ENCODE measurements around the gene LRRTM2.
"Not testable (repeated sequence)": the region's sequence is repeated elsewhere in the genome, so short reads cannot be mapped to it uniquely, and the experiment has no call there.

LRRTM2 gene

GRCh38 chr5:138874771-138875551, at the start of gene LRRTM2:
Gene LRRTM2 (minus strand): TSS chr5:138875335. CDS start chr5:138874911, 424 bp downstream.
- peaks cover 20% of the 10 kb centered on the region for H3K27me3 Mint-ChIP-seq
- H3K27ac Mint-ChIP-seq, result no peak within 1 kb of the TSS
- H3K4me1 Mint-ChIP-seq, result peaks cover 12% of the 10 kb centered on the region
- H3K36me3 Mint-ChIP-seq, result no peaks in the 10 kb centered on the region
- no peaks in the 10 kb centered on the region for H3K9me3 Mint-ChIP-seq
- H3K4me3 Mint-ChIP-seq, result no peak within 1 kb of the TSS

GRCh38 chr5:138922494-138922893, 47.4 kb upstream of the LRRTM2 start:
- Mint-ChIP-seq H3K27ac (no peak overlapping the region), H3K4me1 (no peaks in the 10 kb centered on the region), H3K36me3 (peaks cover 1% of the 10 kb centered on the region), H3K4me3 (no peak overlapping the region), H3K27me3 (peaks cover 4% of the 10 kb centered on the region), H3K9me3 (no peaks in the 10 kb centered on the region)

- not testable (repeated sequence) for H3K27ac Mint-ChIP-seq, H3K9me3 Mint-ChIP-seq, H3K36me3 Mint-ChIP-seq, H3K27me3 Mint-ChIP-seq, H3K4me1 Mint-ChIP-seq, H3K4me3 Mint-ChIP-seq
Measured at GRCh38 chr5:138921362-138921761, 46.2 kb upstream of the LRRTM2 start.

- no peak overlapping the region for H3K4me3 Mint-ChIP-seq
- H3K9me3 Mint-ChIP-seq, result no peaks in the 10 kb centered on the region
- H3K36me3 Mint-ChIP-seq, result no peaks in the 10 kb centered on the region
- no peaks in the 10 kb centered on the region for H3K4me1 Mint-ChIP-seq
- H3K27ac Mint-ChIP-seq, result no peak overlapping the region
- peaks cover 4% of the 10 kb centered on the region for H3K27me3 Mint-ChIP-seq
Measured at GRCh38 chr5:138920181-138920580, 45.0 kb upstream of the LRRTM2 start.

- Mint-ChIP-seq H3K4me1 (no peaks in the 10 kb centered on the region), H3K36me3 (no peaks in the 10 kb centered on the region), H3K9me3 (no peaks in the 10 kb centered on the region), H3K27me3 (peaks cover 4% of the 10 kb centered on the region), H3K4me3 (no peak overlapping the region), H3K27ac (no peak overlapping the region)
Measured at GRCh38 chr5:138918686-138919085, 43.6 kb upstream of the LRRTM2 start.

GRCh38 chr5:138914338-138914737, 39.2 kb upstream of the LRRTM2 start:
- Mint-ChIP-seq H3K4me3 (no peak overlapping the region), H3K9me3 (no peaks in the 10 kb centered on the region), H3K27ac (no peak overlapping the region), H3K27me3 (peaks cover 2% of the 10 kb centered on the region), H3K4me1 (no peaks in the 10 kb centered on the region), H3K36me3 (no peaks in the 10 kb centered on the region)

GRCh38 chr5:138913773-138914172, 38.6 kb upstream of the LRRTM2 start:
- no peaks in the 10 kb centered on the region for H3K4me1 Mint-ChIP-seq
- no peak overlapping the region for H3K27ac Mint-ChIP-seq
- H3K9me3 Mint-ChIP-seq, result no peaks in the 10 kb centered on the region
- no peak overlapping the region for H3K4me3 Mint-ChIP-seq
- no peaks in the 10 kb centered on the region for H3K36me3 Mint-ChIP-seq
- peaks cover 2% of the 10 kb centered on the region for H3K27me3 Mint-ChIP-seq

- H3K9me3 Mint-ChIP-seq, result no peaks in the 10 kb centered on the region
- H3K4me3 Mint-ChIP-seq, result no peak overlapping the region
- H3K4me1 Mint-ChIP-seq, result no peaks in the 10 kb centered on the region
- H3K27ac Mint-ChIP-seq, result no peak overlapping the region
- no peaks in the 10 kb centered on the region for H3K36me3 Mint-ChIP-seq
- peaks cover 2% of the 10 kb centered on the region for H3K27me3 Mint-ChIP-seq
Measured at GRCh38 chr5:138912093-138912492, 37.0 kb upstream of the LRRTM2 start.

GRCh38 chr5:138911441-138911840, 36.3 kb upstream of the LRRTM2 start:
- H3K36me3 Mint-ChIP-seq, result no peaks in the 10 kb centered on the region
- H3K4me3 Mint-ChIP-seq, result no peak overlapping the region
- no peaks in the 10 kb centered on the region for H3K9me3 Mint-ChIP-seq
- no peaks in the 10 kb centered on the region for H3K4me1 Mint-ChIP-seq
- H3K27ac Mint-ChIP-seq, result no peak overlapping the region
- peaks cover 2% of the 10 kb centered on the region for H3K27me3 Mint-ChIP-seq

- H3K27ac Mint-ChIP-seq, result no peak overlapping the region
- no peaks in the 10 kb centered on the region for H3K36me3 Mint-ChIP-seq
- peaks cover 2% of the 10 kb centered on the region for H3K27me3 Mint-ChIP-seq
- H3K4me3 Mint-ChIP-seq, result no peak overlapping the region
- no peaks in the 10 kb centered on the region for H3K9me3 Mint-ChIP-seq
- no peaks in the 10 kb centered on the region for H3K4me1 Mint-ChIP-seq
Measured at GRCh38 chr5:138910546-138911185, 35.5 kb upstream of the LRRTM2 start.

GRCh38 chr5:138909734-138910133, 34.6 kb upstream of the LRRTM2 start:
- Mint-ChIP-seq H3K27ac (no peak overlapping the region), H3K27me3 (peaks cover 2% of the 10 kb centered on the region), H3K9me3 (no peaks in the 10 kb centered on the region), H3K4me1 (no peaks in the 10 kb centered on the region), H3K36me3 (no peaks in the 10 kb centered on the region), H3K4me3 (no peak overlapping the region)

GRCh38 chr5:138905541-138905940, 30.4 kb upstream of the LRRTM2 start:
- Mint-ChIP-seq H3K27me3 (peaks cover 3% of the 10 kb centered on the region), H3K27ac (no peak overlapping the region), H3K36me3 (peaks cover 2% of the 10 kb centered on the region), H3K4me1 (peaks cover 6% of the 10 kb centered on the region), H3K9me3 (no peaks in the 10 kb centered on the region), H3K4me3 (no peak overlapping the region)

- Mint-ChIP-seq H3K4me1 (peaks cover 10% of the 10 kb centered on the region), H3K9me3 (no peaks in the 10 kb centered on the region), H3K27ac (no peak overlapping the region), H3K36me3 (peaks cover 2% of the 10 kb centered on the region), H3K27me3 (peaks cover 5% of the 10 kb centered on the region), H3K4me3 (no peak overlapping the region)
Measured at GRCh38 chr5:138903130-138903775, 28.1 kb upstream of the LRRTM2 start.

- Mint-ChIP-seq H3K4me1 (peaks cover 10% of the 10 kb centered on the region), H3K4me3 (no peak overlapping the region), H3K27ac (no peak overlapping the region), H3K27me3 (peaks cover 5% of the 10 kb centered on the region), H3K9me3 (no peaks in the 10 kb centered on the region), H3K36me3 (peaks cover 2% of the 10 kb centered on the region)
Measured at GRCh38 chr5:138901716-138902115, 26.6 kb upstream of the LRRTM2 start.

GRCh38 chr5:138900281-138900965, 25.3 kb upstream of the LRRTM2 start:
- Mint-ChIP-seq H3K36me3 (peaks cover 2% of the 10 kb centered on the region), H3K27ac (no peak overlapping the region), H3K27me3 (peaks cover 5% of the 10 kb centered on the region), H3K4me1 (peaks cover 10% of the 10 kb centered on the region), H3K4me3 (no peak overlapping the region), H3K9me3 (no peaks in the 10 kb centered on the region)

GRCh38 chr5:138898742-138899141, 23.6 kb upstream of the LRRTM2 start:
- Mint-ChIP-seq H3K9me3 (no peaks in the 10 kb centered on the region), H3K27me3 (peaks cover 6% of the 10 kb centered on the region), H3K4me3 (no peak overlapping the region), H3K27ac (no peak overlapping the region), H3K36me3 (no peaks in the 10 kb centered on the region), H3K4me1 (peaks cover 10% of the 10 kb centered on the region)
